MM.1S (cell line): ENCODE measurements around the gene XRCC3.

Experiments used
- DNase-seq: peaks from one replicate; pipeline ENCODE4 v3.0.0-alpha.2; 2015
- H2AFZ ChIP-seq: fragments of 300-600 bp; sonication (generic); 2 replicates; pipeline ENCODE4 v1.6.0; 2016; ENCODE audit warnings: antibody characterized with exemption, low read length
- H3F3A ChIP-seq: fragments of 300-600 bp; sonication (generic); 2 replicates; pipeline ENCODE4 v1.6.1; 2016; ENCODE audit warnings: mild to moderate bottlenecking, antibody characterized with exemption, low read length, moderate library complexity, mixed read lengths; ENCODE audit not compliant: insufficient read depth
- H3K27ac ChIP-seq: fragments of 300-600 bp; sonication (generic); 2 replicates; pipeline ENCODE4 v1.5.1; 2016; ENCODE audit warnings: mild to moderate bottlenecking, low read length
- H3K27me3 ChIP-seq: fragments of 300-600 bp; sonication (generic); replicated peaks from 2 replicates; pipeline ENCODE4 v1.6.0; 2016; ENCODE audit warnings: low read length; ENCODE audit not compliant: insufficient read depth
- H3K36me3 ChIP-seq: fragments of 300-600 bp; sonication (generic); replicated peaks from 2 replicates; pipeline ENCODE4 v1.6.1; 2016; ENCODE audit warnings: mild to moderate bottlenecking, low read length, mixed read lengths; ENCODE audit not compliant: insufficient read depth
- H3K4me1 ChIP-seq: fragments of 300-600 bp; sonication (generic); 2 replicates; pipeline ENCODE4 v1.6.1; 2016; ENCODE audit warnings: low read length, mixed read lengths
- H3K4me2 ChIP-seq: fragments of 300-600 bp; sonication (generic); 2 replicates; pipeline ENCODE4 v1.6.0; 2016; ENCODE audit warnings: low read depth, low read length
- H3K4me3 ChIP-seq: fragments of 300-600 bp; sonication (generic); 2 replicates; pipeline ENCODE4 v1.5.1; 2016; ENCODE audit warnings: low read length, mixed read lengths
- H3K79me2 ChIP-seq: fragments of 300-600 bp; sonication (generic); 2 replicates; pipeline ENCODE4 v1.6.1; 2016; ENCODE audit warnings: mixed run types, low read length, mixed read lengths
- H3K9ac ChIP-seq: fragments of 300-600 bp; sonication (generic); 2 replicates; pipeline ENCODE4 v1.6.1; 2016; ENCODE audit warnings: low read length, mixed read lengths
- H3K9me2 ChIP-seq: fragments of 300-600 bp; sonication (generic); replicated peaks from 2 replicates; pipeline ENCODE4 v1.6.1; 2016; ENCODE audit warnings: mild to moderate bottlenecking, low read length, mixed read lengths; ENCODE audit not compliant: insufficient read depth
- H3K9me3 ChIP-seq: fragments of 300-600 bp; sonication (generic); replicated peaks from 2 replicates; pipeline ENCODE4 v1.6.1; 2016; ENCODE audit warnings: mild to moderate bottlenecking, low read length, mixed read lengths; ENCODE audit not compliant: insufficient read depth
- H4K20me1 ChIP-seq: fragments of 300-600 bp; sonication (generic); 2 replicates; pipeline ENCODE4 v1.6.1; 2016; ENCODE audit warnings: mild to moderate bottlenecking, low read length, moderate library complexity, mixed read lengths; ENCODE audit not compliant: insufficient read depth
- EZH2 ChIP-seq: fragments of 300-600 bp; sonication (generic); optimal IDR thresholded peaks from 2 replicates; pipeline ENCODE3; 2017; ENCODE audit warnings: low read depth, mild to moderate bottlenecking, antibody characterized with exemption, low read length, mixed read lengths
- EZH2phosphoT487 ChIP-seq: fragments of 300-600 bp; sonication (generic); IDR thresholded peaks from 2 replicates; pipeline ENCODE4 v1.6.1; 2018; ENCODE audit warnings: antibody characterized with exemption, low read length
- TF ChIP-seq, protein P1 (sequence below): fragments of 300-600 bp; sonication (generic); IDR thresholded peaks from 2 replicates; pipeline ENCODE4 v1.5.1; 2016; ENCODE audit warnings: antibody characterized with exemption, low read length, mixed read lengths

The XRCC3 gene

DNA sequence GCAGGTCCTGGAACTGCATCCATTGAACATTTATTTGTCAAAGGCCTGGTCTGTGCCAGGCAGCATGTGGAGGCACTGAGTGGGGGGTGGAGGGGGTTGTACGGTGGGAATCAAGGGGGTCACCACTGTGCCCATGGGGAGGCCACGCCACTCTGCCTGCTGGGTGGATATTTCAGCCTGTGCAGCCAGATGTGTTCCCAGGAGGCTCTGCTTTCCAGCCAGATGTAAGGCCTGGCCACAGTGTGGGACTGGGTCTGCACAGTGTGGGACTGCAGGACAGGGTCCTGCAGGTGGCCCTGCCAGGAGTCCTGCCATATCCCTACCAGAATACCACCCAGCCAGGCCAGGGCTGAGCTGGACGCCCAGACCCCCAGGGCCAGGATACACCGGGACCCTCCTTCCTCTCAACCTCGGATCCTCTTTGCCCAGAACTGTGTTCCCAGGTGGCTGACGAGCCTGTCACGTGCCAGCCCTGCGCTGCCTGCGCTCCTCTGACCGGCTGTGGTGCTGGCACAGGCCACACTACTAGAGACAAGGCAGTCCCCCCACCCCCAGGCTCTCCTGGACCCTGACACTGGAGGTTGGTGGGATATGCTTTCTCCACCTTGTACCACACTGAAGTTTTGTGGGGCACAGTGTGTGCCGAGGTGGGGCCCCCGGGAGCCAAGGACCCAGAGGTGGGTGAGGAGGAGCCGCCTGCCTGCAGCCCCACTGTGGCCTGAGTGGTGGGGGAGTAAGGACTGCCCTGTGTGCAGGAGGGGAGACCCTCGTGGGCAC is 17.5 kb downstream of the XRCC3 start:
- no peaks in the 10 kb centered on the region for H4K20me1 ChIP-seq
- no peaks in the 10 kb centered on the region for H3K9me2 ChIP-seq
- no peaks in the 10 kb centered on the region for H3K36me3 ChIP-seq
- no peaks in the 10 kb centered on the region for H3K9me3 ChIP-seq
- no peak overlapping the region for H3K27ac ChIP-seq
- H3K27me3 ChIP-seq = no peaks in the 10 kb centered on the region
- H2AFZ ChIP-seq = no peak overlapping the region
- H3K4me1 ChIP-seq = no peaks in the 10 kb centered on the region
- no peaks in the 10 kb centered on the region for H3F3A ChIP-seq
- H3K4me2 ChIP-seq = no peak overlapping the region
- DNase-seq = no peak
- no peaks in the 10 kb centered on the region for H3K79me2 ChIP-seq
- no peak for TF ChIP-seq EZH2
- TF ChIP-seq, protein P1, sequence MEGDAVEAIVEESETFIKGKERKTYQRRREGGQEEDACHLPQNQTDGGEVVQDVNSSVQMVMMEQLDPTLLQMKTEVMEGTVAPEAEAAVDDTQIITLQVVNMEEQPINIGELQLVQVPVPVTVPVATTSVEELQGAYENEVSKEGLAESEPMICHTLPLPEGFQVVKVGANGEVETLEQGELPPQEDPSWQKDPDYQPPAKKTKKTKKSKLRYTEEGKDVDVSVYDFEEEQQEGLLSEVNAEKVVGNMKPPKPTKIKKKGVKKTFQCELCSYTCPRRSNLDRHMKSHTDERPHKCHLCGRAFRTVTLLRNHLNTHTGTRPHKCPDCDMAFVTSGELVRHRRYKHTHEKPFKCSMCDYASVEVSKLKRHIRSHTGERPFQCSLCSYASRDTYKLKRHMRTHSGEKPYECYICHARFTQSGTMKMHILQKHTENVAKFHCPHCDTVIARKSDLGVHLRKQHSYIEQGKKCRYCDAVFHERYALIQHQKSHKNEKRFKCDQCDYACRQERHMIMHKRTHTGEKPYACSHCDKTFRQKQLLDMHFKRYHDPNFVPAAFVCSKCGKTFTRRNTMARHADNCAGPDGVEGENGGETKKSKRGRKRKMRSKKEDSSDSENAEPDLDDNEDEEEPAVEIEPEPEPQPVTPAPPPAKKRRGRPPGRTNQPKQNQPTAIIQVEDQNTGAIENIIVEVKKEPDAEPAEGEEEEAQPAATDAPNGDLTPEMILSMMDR = no peak
- TF ChIP-seq EZH2phosphoT487 = no peak
- H3K4me3 ChIP-seq = no peak overlapping the region
- no peak overlapping the region for H3K9ac ChIP-seq

DNA sequence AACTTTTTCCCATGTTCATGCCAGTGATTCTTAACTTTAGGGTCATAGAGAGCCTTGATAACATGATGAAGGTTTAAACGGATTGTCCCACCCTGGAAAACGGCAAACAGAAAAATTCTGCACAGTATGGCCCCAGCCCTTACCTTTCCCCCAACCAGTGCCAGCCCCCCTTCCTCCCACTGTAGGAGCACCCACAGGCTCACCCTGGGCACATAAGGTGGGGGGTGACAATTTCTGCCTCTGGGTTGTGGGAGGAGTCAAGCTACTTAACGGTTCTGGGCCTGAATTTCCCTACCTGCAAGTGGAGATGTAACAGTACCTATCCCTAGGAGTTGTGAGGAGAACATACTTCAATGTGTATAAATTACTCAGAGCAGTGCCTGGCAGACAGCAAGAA is 18.0 kb downstream of the XRCC3 start:
- DNase-seq = no peak
- Histone ChIP-seq H3K36me3 (no peaks in the 10 kb centered on the region), H2AFZ (no peak overlapping the region), H3K9me3 (no peaks in the 10 kb centered on the region), H4K20me1 (no peaks in the 10 kb centered on the region), H3F3A (no peaks in the 10 kb centered on the region), H3K27me3 (no peaks in the 10 kb centered on the region), H3K9ac (no peak overlapping the region), H3K4me2 (no peak overlapping the region), H3K9me2 (no peaks in the 10 kb centered on the region), H3K27ac (no peak overlapping the region), H3K79me2 (no peaks in the 10 kb centered on the region), H3K4me3 (no peak overlapping the region), H3K4me1 (no peaks in the 10 kb centered on the region)
- TF ChIP-seq, protein P1 = no peak
- TF ChIP-seq EZH2 (no peak), EZH2phosphoT487 (no peak)

DNA sequence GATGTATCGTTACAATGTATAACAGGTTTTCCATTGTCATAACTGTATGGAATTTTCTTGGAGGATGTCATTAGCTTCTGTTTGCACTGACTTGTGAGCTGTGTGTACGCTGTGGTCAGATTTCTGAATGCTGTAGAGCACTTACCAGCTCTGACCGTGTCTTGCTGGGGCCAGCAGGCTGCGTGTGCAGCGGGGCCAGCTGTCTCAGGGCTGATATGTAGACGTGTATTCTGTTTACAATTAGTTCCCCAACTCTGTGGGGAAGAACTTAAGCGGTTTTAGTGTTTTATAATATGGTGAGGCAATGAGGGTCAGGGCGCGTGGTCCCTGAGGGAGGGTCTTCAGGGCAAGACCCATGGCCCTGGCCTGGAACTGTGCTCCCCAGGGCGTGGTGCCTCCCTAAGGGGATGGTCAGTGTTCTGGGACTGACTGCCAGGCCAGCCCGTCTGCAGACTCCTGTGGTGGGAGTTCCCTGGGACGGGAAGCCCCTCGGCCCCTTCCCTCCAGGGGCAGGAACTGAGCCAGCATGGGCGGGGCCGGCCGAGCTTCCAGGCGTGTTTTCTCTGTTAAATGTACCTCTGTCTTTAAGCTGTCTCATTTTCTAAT is 18.7 kb downstream of the XRCC3 start:
- H3F3A ChIP-seq = no peaks in the 10 kb centered on the region
- H3K9me2 ChIP-seq = no peaks in the 10 kb centered on the region
- no peak for DNase-seq
- H3K27ac ChIP-seq = no peak overlapping the region
- TF ChIP-seq EZH2 = no peak
- no peak for TF ChIP-seq EZH2phosphoT487
- TF ChIP-seq, protein P1 = no peak
- H3K9me3 ChIP-seq = no peaks in the 10 kb centered on the region
- no peaks in the 10 kb centered on the region for H3K27me3 ChIP-seq
- no peak overlapping the region for H3K4me2 ChIP-seq
- no peaks in the 10 kb centered on the region for H3K79me2 ChIP-seq
- no peaks in the 10 kb centered on the region for H4K20me1 ChIP-seq
- no peaks in the 10 kb centered on the region for H3K4me1 ChIP-seq
- no peak overlapping the region for H3K9ac ChIP-seq
- no peak overlapping the region for H3K4me3 ChIP-seq
- H3K36me3 ChIP-seq = no peaks in the 10 kb centered on the region
- H2AFZ ChIP-seq = no peak overlapping the region
